Fibroblast of gingiva (primary cell): ENCODE measurements around the gene KIF5B.

ENCODE experiments used
- DNase-seq: peaks from one replicate; pipeline ENCODE4 v3.0.0-alpha.2; 2011; ENCODE audit warnings: low read depth

The KIF5B gene

GRCh38 chr10:31961277-31962074, 94.7 kb downstream of the KIF5B start:
- peak; percentile 74 for DNase-seq

- no peak for DNase-seq
Observed at GRCh38 chr10:31959461-31960173, 96.6 kb downstream of the KIF5B start.
